K562 (cell line): ENCODE results near the gene CAV1. TPM values are rescaled to one million over a fixed set of nuclear protein-coding genes. Genes with fewer than 3 reads are reported as not detected.

Experiments
- CTCF ChIP-seq, 3 experiments: IDR thresholded peaks in 2 of 3; conservative IDR thresholded peaks in 1 of 3; 2 replicates each; pipeline ENCODE4 v1.5.1; 2011 to 2012; ENCODE audit warnings: low read length in 3 of 3, mild to moderate bottlenecking in 3 of 3, control low read depth in 2 of 3, improper control_type of control experiment in 1 of 3, inconsistent platforms in 1 of 3, low read depth in 1 of 3, mixed read lengths in 1 of 3, moderate library complexity in 1 of 3; ENCODE audit not compliant: insufficient read depth in 2 of 3
- DACH1 ChIP-seq: fragments of 450-650 bp; IDR thresholded peaks from 2 replicates; pipeline ENCODE4 v1.6.1; 2018; ENCODE audit not compliant: partially characterized antibody
- SMC3 ChIP-seq: conservative IDR thresholded peaks from 2 replicates; pipeline ENCODE4 v1.6.1; 2011; ENCODE audit warnings: low read depth, low read length, improper control_type of control experiment; ENCODE audit not compliant: insufficient read depth
- TRIM25 ChIP-seq: fragments of 450-650 bp; IDR thresholded peaks from 2 replicates; pipeline ENCODE4 v1.7.0; 2016; ENCODE audit warnings: borderline replicate concordance
- ZBTB9 ChIP-seq: fragments of 450-650 bp; formaldehyde crosslinking; IDR thresholded peaks from 2 replicates; pipeline ENCODE4 v1.4.0; 2020; ENCODE audit warnings: mild to moderate bottlenecking, moderate library complexity
- polyA plus RNA-seq, 8 experiments: library from polyadenylated mRNA; depleted of rRNA in 4 of 8; stranded (reverse) in 5 of 8; unstranded in 3 of 8; fragments of >200 nt; fragmentation: Nextera tagmentation in 2 of 8; fragmentation: Illumina TruSeq in 1 of 8; extraction: Ambion mirVana in 2 of 8; extraction: Trizol in 1 of 8; gene quantifications; 2 replicates each; pipeline versions ENCODE4 v1.2.1 to v1.2.3, GENCODE V29; 2011 to 2014; ENCODE audit warnings: inconsistent platforms in 1 of 8, missing spikeins in 1 of 8
- total RNA-seq, 7 experiments: library from RNA; depleted of rRNA in 6 of 7; stranded (reverse); fragments of >200 nt in 6 of 7; fragmentation: Illumina TruSeq in 2 of 7; extraction: Trizol in 2 of 7; gene quantifications; 2 replicates each; pipeline versions ENCODE4 v1.2.1 to v1.2.3, GENCODE V29; 2011 to 2021; ENCODE audit warnings: low replicate concordance in 1 of 7

CAV1 gene
- total and polyA plus RNA-seq, 9 of the 15 experiments (the other 6 are each of a cell fraction or from before 2014, with no cell fraction given), result 0.08 to 1.5 (median 0.63) TPM

- TF ChIP-seq CTCF (IDR thresholded peaks at IDR 0.05 in 2 of 3, conservative IDR thresholded peaks at IDR 0.05 in 1 of 3; ENCODE audit: insufficient read depth in 2 of 3, low read depth in 1 of 3, low read length in 3 of 3), result peak; percentile 29 to 66 (median 43); a peak in 3 of 6 replicates
- no peak for TF ChIP-seq ZBTB9 (CRISPR knock-in tag)
- no peak for TF ChIP-seq TRIM25
- TF ChIP-seq DACH1, result peak; percentile 68
- peak; percentile 36; the same call in 1 of the 2 replicates for TF ChIP-seq SMC3
- TF ChIP-seq, all 486 proteins: peak for 7
Observed at GRCh38 chr7:116591202-116592040, 66.6 kb downstream of the CAV1 start (continued).
